Hepatocyte (in vitro differentiated cells): Measurements from ENCODE around the gene DAAM1.

Experiments
- CTCF ChIP-seq: fragments of 200-600 bp; sonication (generic); IDR thresholded peaks from 2 replicates; pipeline ENCODE4 v1.5.1; 2016; ENCODE audit warnings: antibody characterized with exemption, mild to moderate bottlenecking; ENCODE audit not compliant: poor library complexity
- EZH2 ChIP-seq: fragments of 200-600 bp; sonication (generic); IDR thresholded peaks from 2 replicates; pipeline ENCODE4 v1.6.1; 2016; ENCODE audit warnings: antibody characterized with exemption, mild to moderate bottlenecking, borderline replicate concordance
- EZH2phosphoT487 ChIP-seq: fragments of 200-600 bp; sonication (generic); IDR thresholded peaks from one replicate; pipeline ENCODE4 v1.6.1; 2018; ENCODE audit warnings: antibody characterized with exemption, mild to moderate bottlenecking, low read depth, moderate library complexity; ENCODE audit not compliant: unreplicated experiment, severe bottlenecking

- no peak for TF ChIP-seq CTCF
- TF ChIP-seq EZH2, result no peak
- no peak for TF ChIP-seq EZH2phosphoT487
Observed at GRCh38 chr14:59268858-59269257, 80.4 kb downstream of the DAAM1 start.
